IMR-90 (cell line): ENCODE data around the gene ZNF599.

Source experiments
- CEBPB ChIP-seq: IDR thresholded peaks from 2 replicates; pipeline ENCODE4 v1.6.1; 2012; ENCODE audit warnings: low read depth, low read length, improper control_type of control experiment
- CTCF ChIP-seq: conservative IDR thresholded peaks from 2 replicates; pipeline ENCODE4 v1.5.1; 2012; ENCODE audit warnings: mild to moderate bottlenecking, low read depth, low read length, improper control_type of control experiment
- FOS ChIP-seq: fragments of 150-350 bp; IDR thresholded peaks from 2 replicates; pipeline ENCODE4 v1.6.1; 2016; ENCODE audit warnings: low read depth, low read length
- NFE2L2 ChIP-seq: fragments of 150-350 bp; IDR thresholded peaks from 2 replicates; pipeline ENCODE4 v1.6.1; 2016; ENCODE audit warnings: low read depth, mild to moderate bottlenecking, low read length
- POLR2A ChIP-seq: IDR thresholded peaks from 2 replicates; pipeline ENCODE4 v1.6.1; 2012; ENCODE audit warnings: mild to moderate bottlenecking, low read depth, low read length
- RAD21 ChIP-seq: IDR thresholded peaks from 2 replicates; pipeline ENCODE4 v1.6.1; 2012; ENCODE audit warnings: low read length, improper control_type of control experiment
- RCOR1 ChIP-seq: IDR thresholded peaks from 2 replicates; pipeline ENCODE4 v1.6.1; 2012; ENCODE audit warnings: mild to moderate bottlenecking, low read length, improper control_type of control experiment; ENCODE audit not compliant: insufficient replicate concordance
- SMC3 ChIP-seq: fragments of 150-350 bp; IDR thresholded peaks from 2 replicates; pipeline ENCODE4 v1.6.1; 2016; ENCODE audit warnings: low read depth, mild to moderate bottlenecking, antibody characterized with exemption, low read length, moderate library complexity
- USF2 ChIP-seq: fragments of 150-350 bp; IDR thresholded peaks from 2 replicates; pipeline ENCODE4 v1.6.1; 2017; ENCODE audit warnings: mild to moderate bottlenecking, antibody characterized with exemption, low read length, low read depth

- TF ChIP-seq POLR2A (no peak), CTCF (no peak), FOS (no peak), SMC3 (no peak), USF2 (no peak), RCOR1 (no peak), RAD21 (no peak), NFE2L2 (no peak), CEBPB (no peak)
Measured at GRCh38 chr19:34773555-34773864, 495 bp upstream of the ZNF599 start.
